K562 (cell line): Measurements from ENCODE around the gene SGSM2. TPM values are rescaled to one million over a fixed set of nuclear protein-coding genes. Genes with fewer than 3 reads are reported as not detected.

ENCODE experiments used
- HEY1 ChIP-seq: fragments of 250-450 bp; sonication (Bioruptor Pico); IDR thresholded peaks from 2 replicates; pipeline ENCODE4 v1.5.0; 2020; ENCODE audit warnings: mild to moderate bottlenecking, moderate library complexity, borderline replicate concordance
- HINFP ChIP-seq: fragments of 450-650 bp; conservative IDR thresholded peaks from 2 replicates; pipeline ENCODE4 v1.6.1; 2016; ENCODE audit warnings: missing genetic modification characterization, low read depth, mild to moderate bottlenecking, control low read depth, missing compliant biosample characterization
- POU5F1 ChIP-seq: fragments of 150-350 bp; IDR thresholded peaks from 2 replicates; pipeline ENCODE4 v1.6.1; 2014; ENCODE audit warnings: borderline replicate concordance, low read length, low read depth, mild to moderate bottlenecking; ENCODE audit not compliant: partially characterized antibody
- RAD51 ChIP-seq: fragments of 450-650 bp; IDR thresholded peaks from 2 replicates; pipeline ENCODE4 v1.7.1; 2016; ENCODE audit warnings: low read depth, mild to moderate bottlenecking, borderline replicate concordance
- STAT5B ChIP-seq: fragments of 250-450 bp; sonication (Bioruptor Pico); IDR thresholded peaks from 2 replicates; pipeline ENCODE4 v1.8.0; 2021; ENCODE audit warnings: mild to moderate bottlenecking, inconsistent platforms
- TARDBP ChIP-seq: fragments of 450-650 bp; IDR thresholded peaks from 2 replicates; pipeline ENCODE4 v1.6.1; 2016
- U2AF1 ChIP-seq: fragments of 200-400 bp; formaldehyde crosslinking; optimal IDR thresholded peaks from 2 replicates; pipeline ENCODE3; 2017; ENCODE audit warnings: mild to moderate bottlenecking, low read depth, low read length, moderate library complexity
- ZBTB43 ChIP-seq: sonication (generic); formaldehyde crosslinking; IDR thresholded peaks from 2 replicates; pipeline ENCODE4 v1.8.0; 2023; ENCODE audit warnings: mild to moderate bottlenecking, missing genetic modification reagents
- polyA plus RNA-seq, 8 experiments: library from polyadenylated mRNA; depleted of rRNA in 4 of 8; stranded (reverse) in 5 of 8; unstranded in 3 of 8; fragments of >200 nt; fragmentation: Nextera tagmentation in 2 of 8; fragmentation: Illumina TruSeq in 1 of 8; extraction: Ambion mirVana in 2 of 8; extraction: Trizol in 1 of 8; gene quantifications; 2 replicates each; pipeline versions ENCODE4 v1.2.1 to v1.2.3, GENCODE V29; 2011 to 2014; ENCODE audit warnings: inconsistent platforms in 1 of 8, missing spikeins in 1 of 8
- total RNA-seq, 7 experiments: library from RNA; depleted of rRNA in 6 of 7; stranded (reverse); fragments of >200 nt in 6 of 7; fragmentation: Illumina TruSeq in 2 of 7; extraction: Trizol in 2 of 7; gene quantifications; 2 replicates each; pipeline versions ENCODE4 v1.2.1 to v1.2.3, GENCODE V29; 2011 to 2021; ENCODE audit warnings: low replicate concordance in 1 of 7
- TF ChIP-seq, protein P1 (sequence below): fragments of 250-450 bp; sonication (Bioruptor Pico); IDR thresholded peaks from 2 replicates; pipeline ENCODE4 v1.5.0; 2020; ENCODE audit warnings: mild to moderate bottlenecking
- TF ChIP-seq, protein P2 (sequence below): fragments of 250-450 bp; sonication (Bioruptor Pico); IDR thresholded peaks from 2 replicates; pipeline ENCODE4 v1.5.1; 2021; ENCODE audit warnings: mild to moderate bottlenecking

Gene SGSM2
- total and polyA plus RNA-seq, 9 of the 15 experiments (the other 6 are each of a cell fraction or from before 2014, with no cell fraction given), result 0.20 to 26.3 (median 14.8) TPM

- TF ChIP-seq, protein P1, sequence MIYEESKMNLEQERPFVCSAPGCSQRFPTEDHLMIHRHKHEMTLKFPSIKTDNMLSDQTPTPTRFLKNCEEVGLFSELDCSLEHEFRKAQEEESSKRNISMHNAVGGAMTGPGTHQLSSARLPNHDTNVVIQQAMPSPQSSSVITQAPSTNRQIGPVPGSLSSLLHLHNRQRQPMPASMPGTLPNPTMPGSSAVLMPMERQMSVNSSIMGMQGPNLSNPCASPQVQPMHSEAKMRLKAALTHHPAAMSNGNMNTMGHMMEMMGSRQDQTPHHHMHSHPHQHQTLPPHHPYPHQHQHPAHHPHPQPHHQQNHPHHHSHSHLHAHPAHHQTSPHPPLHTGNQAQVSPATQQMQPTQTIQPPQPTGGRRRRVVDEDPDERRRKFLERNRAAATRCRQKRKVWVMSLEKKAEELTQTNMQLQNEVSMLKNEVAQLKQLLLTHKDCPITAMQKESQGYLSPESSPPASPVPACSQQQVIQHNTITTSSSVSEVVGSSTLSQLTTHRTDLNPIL (CRISPR knock-in tag), result no peak
- TF ChIP-seq, protein P2, sequence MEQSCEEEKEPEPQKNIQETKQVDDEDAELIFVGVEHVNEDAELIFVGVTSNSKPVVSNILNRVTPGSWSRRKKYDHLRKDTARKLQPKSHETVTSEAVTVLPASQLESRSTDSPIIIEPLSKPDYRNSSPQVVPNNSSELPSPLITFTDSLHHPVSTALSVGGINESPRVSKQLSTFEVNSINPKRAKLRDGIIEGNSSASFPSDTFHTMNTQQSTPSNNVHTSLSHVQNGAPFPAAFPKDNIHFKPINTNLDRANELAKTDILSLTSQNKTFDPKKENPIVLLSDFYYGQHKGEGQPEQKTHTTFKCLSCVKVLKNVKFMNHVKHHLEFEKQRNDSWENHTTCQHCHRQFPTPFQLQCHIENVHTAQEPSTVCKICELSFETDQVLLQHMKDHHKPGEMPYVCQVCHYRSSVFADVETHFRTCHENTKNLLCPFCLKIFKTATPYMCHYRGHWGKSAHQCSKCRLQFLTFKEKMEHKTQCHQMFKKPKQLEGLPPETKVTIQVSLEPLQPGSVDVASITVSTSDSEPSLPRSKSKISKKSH, result no peak
- TF ChIP-seq RAD51 (no peak), U2AF1 (peak; percentile 15), HEY1 (CRISPR knock-in tag) (no peak), ZBTB43 (no peak), POU5F1 (no peak), STAT5B (CRISPR knock-in tag) (no peak), TARDBP (0 out of 2 replicates have a peak, but pooled peaks have one; percentile 55), HINFP (tag) (no peak)
Observed at GRCh38 chr17:2400877-2401425, 63.6 kb downstream of the SGSM2 start, which contains the start of gene MNT (continued).
